CD4-positive, alpha-beta T cell treated with Interleukin-4 for 4 hours (primary cell): ENCODE data around the gene PRKG2.

ENCODE experiments used
- DNase-seq: peaks from one replicate; pipeline ENCODE4 v3.0.0-alpha.2; 2020

The PRKG2 gene

DNA sequence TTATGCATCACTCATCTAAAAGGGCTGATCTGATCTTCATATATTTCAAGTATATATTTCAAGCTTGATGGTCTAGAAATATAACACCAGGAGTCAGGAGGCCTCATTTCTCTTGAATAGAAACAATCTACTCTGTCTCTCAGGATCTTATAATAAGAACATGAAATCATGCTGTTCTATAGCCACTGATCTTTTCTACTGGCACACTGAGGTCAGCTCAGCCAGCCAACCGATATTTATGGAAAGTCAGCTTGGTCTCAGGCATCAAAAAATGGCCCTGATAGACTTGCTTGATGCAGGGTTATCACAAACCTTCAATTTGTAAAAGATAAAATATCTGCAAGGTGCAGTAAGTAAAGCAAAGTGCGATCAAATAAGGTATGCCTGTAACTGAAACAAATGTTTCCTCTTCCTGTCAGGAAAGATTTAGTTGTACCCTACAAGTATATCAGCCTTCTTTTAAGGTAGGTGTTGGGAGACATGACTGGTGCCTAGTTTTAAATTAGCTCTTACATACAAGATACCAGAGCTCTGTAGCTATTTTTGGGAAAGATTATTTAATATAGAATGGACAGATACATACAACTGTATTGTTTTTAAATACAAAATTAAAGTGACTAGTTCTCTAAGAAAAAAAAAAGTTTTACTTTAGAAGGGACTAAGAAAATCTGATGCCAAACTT lies 121.2 kb downstream of the PRKG2 start:
- DNase-seq = no peak

DNA sequence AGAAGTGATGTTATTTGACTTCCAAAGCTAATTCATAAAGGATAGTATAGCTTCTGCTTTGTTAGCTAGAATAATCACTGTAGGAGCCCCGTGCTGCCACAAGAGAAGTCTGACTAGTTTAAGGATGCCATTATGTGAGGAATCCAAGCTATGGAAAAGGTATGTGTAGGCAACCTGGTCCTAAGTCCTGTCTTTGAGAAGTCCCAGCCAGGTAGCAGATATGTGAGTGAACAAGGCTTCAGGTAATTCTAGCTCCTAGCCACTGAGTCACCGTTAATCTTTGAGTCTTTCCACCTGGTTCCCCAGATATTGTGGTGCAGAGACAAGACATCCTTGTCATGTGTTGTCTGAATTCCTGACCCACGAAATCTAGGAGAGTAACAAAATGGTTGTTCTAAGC lies 129.0 kb downstream of the PRKG2 start:
- no peak for DNase-seq

DNA sequence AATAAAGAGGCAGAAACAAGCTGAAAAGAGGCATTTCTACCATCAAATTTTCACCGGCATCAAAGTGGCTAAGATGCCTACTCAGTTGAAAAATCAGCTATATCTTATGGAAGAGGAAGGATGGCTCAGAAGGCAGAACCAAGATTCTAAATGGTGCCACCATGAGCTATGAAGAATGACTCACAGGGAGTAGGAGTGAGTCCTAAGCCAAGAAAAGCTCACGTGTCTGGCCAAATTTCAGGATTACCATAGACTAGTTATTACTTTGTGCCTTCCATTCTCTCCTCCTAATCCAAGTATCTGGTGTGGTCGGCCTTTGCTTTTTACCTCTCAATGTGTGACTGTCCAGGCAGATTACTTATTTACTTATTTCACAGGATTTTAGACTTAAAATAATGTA lies 129.7 kb downstream of the PRKG2 start:
- no peak for DNase-seq

DNA sequence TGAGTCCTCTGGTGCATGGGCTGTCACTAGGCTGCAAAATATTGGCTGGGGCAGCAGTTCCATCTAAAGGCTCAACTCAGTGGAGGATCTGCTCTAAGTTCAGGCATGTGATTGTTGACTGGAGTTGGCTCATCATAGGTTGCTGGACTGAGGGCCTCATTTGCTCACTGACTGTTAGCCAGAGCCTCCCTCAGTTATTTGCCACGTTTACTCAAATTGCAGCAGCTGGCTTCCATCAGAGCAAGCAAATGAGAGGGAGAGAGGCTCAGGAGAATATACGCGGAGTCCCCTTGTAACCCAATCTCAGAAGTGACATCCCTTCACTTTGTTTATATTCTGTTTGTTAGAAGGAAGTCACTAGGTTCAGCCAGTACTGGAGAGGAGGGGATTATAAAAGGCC lies 130.4 kb downstream of the PRKG2 start:
- no peak for DNase-seq

DNA sequence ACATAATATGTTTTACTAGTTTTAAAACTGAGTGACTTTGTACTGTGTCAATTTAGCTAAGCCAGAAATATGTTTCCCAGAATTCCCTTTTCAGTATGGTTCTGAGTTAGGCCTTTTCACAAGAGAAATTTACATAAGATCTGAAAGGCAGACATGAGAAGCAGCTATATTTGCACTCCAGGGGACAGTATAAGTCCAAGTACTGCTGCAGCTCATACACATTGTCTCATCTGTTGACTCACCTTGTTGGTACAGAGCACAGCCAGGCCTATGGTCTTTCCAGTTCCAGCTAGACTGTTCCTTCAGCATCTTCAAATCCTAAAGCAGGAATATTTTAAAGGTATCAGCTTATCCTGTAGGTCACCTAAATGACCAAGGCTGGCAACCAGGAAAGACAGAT lies 131.0 kb downstream of the PRKG2 start:
- DNase-seq = no peak

DNA sequence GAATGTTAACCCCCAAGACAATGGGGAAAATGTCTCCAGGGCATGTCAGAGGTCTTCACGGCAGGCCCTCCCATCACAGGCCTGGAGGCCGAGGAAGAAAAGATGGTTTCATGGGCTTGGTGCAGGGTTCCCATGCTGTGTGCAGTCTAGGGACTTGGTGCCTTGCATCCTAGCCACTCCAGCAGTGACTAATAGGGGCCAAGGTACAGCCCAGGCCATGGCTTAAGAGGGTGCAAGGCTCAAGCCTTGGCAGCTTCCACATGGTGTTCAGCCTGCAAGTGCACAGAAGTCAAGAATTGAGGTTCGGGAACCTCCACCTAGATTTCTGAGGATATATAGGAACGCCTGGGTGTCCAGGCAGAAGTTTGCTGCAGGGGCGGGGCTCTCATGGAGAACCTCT lies 133.9 kb downstream of the PRKG2 start:
- DNase-seq = no peak

DNA sequence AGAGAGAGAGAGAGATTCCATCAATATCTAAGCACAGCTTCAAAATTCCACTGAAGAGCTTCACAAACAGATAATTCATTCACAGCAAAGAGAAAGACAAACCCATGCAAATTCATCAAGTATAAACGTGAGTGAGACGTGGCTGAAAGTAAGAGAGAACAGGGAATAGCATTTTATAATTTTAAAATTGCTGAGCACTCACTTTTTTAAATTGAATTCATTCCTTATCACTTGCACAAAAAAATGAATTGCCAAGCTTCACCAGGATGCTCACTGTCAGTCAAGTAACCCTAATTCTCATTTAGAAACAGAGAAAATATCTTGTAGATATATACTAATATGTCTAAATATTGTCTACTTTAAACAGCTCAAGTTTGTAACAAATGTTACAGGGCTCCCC lies 144.0 kb downstream of the PRKG2 start:
- no peak for DNase-seq

DNA sequence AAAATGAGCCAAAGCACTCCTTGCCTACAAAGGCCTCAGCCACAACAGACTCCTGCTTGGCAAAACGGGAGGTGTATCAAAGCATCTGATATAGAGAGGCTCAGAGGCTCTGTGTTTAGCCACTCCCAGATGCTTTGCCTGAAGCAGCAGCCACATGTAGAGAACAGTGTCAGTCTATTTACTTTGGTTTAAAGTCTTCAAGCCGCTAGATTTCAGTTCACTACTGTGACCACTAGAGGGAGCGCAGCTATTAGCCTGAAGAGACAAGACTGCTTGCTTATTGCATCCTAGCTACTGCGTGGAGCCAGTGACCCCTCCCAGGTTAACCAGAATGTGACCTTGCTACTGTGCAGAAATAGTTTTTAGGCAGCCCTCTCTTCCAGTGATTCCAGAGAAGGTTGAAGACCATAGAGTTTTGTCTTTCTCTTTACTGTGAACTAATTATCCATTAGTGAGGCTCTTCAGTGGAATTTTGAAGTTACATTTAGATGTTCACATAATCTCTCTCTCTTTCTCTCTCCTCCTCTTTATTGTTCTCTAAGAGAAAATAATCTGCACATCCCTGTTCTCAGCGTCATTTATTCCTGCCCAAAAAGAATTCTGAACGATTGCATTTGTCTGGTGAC lies 145.2 kb downstream of the PRKG2 start:
- DNase-seq = peak; percentile 72

DNA sequence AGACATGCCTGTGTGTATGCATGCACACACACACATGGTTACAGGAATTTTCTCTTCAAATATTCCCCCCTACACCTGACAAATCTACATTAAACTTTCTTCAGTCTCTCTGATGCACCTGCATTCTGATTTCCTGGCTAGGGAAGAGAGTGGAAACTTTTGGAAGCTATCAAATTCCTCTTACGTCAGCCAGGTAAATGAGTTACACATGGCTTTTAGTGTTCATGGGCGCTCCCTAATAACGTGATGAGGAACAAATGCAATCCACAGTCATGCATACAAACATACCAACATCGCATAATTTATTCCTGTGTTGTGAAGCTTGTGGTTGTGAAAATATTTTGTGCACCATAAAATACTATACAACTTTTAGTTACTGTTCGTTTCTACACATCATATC lies 149.6 kb downstream of the PRKG2 start:
- DNase-seq = no peak

DNA sequence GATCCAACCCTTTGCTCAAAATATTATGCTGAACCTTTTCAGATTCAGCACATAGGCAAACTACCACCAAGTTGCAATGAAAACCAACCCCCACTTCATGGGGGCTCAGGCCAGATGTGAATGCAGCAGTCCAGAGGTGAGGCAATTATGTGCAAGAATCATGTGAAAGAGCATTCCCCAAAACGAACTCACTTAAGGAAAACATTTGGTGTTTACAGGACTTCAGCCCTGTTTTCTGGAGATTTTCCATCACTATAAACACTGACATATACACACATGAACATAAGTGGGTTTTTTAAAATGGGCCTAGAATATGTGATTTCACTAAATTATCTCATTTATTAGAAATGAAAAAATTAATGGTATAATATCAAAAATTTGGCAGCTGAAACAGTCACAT lies 153.0 kb downstream of the PRKG2 start:
- DNase-seq = no peak

DNA sequence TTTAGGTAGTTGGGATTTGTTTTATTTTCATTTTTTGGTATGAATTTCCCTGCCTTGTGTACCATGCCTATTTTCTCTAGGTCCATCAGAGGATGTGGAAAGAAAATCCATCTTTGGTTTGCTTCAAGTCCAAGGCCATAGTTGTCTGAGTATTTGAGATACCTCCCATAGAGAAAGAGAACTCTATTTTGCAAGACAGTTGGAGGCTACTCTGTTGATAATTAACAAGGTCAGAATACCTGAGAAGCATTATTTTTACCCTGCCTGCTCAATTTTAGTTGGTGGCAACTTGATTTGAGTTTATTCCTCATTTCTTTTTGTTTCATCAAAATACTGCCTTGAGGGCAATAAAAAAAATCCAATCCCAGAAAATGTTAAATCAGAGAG lies 153.7 kb downstream of the PRKG2 start:
- DNase-seq = no peak

DNA sequence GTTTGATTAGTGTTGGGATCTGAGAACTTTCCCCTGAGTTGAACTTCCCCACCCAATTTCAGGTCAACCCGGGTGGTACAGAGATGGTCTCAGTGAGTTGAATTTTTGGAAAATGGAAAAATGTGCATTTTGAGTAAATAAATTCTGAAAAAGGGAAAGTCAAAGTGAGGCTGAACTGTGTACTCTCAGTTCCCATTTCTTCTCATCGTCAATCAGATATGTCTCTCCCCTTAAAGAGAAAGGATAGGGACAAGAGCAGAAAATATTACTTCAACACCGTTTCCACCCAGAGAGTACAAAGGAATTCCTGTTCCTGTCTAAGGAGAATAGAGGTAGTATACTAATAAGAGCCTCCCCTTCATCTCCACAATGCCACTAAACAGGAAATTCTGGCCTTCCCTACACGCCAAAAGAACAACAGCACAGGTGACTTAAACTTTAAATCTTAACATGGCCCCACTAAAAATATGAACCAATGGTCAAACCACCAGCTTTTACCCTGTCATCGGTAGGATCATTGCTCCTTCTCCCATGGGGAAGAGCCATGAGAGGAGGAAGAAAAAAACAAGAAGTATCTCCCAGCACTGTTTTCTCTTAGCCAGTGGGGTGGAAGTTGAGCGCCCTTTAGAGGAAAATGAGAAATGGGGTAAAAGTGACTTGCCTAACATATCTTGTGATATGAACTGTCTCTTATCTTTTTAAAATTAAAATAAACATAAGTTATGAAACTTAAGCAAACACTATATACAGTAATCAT lies 154.3 kb downstream of the PRKG2 start:
- no peak for DNase-seq

DNA sequence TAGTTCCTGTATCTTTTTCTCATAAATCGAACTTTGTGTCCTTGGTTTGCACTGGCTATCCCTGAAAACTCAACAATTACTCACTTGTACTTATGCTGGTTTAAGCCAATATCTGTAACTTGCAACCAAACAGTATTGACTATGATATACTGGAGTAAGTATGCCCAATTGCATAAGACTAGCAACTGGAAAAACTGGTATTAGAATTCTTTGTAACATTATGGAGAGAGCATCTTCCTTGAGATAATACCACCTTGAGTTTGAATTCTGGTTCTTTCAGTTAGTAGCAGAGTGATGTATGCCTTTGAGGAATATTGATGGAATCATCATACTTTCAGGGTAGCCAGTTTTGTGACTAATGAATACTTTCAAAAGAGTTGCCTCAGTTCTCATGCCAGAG lies 156.4 kb downstream of the PRKG2 start:
- no peak for DNase-seq

DNA sequence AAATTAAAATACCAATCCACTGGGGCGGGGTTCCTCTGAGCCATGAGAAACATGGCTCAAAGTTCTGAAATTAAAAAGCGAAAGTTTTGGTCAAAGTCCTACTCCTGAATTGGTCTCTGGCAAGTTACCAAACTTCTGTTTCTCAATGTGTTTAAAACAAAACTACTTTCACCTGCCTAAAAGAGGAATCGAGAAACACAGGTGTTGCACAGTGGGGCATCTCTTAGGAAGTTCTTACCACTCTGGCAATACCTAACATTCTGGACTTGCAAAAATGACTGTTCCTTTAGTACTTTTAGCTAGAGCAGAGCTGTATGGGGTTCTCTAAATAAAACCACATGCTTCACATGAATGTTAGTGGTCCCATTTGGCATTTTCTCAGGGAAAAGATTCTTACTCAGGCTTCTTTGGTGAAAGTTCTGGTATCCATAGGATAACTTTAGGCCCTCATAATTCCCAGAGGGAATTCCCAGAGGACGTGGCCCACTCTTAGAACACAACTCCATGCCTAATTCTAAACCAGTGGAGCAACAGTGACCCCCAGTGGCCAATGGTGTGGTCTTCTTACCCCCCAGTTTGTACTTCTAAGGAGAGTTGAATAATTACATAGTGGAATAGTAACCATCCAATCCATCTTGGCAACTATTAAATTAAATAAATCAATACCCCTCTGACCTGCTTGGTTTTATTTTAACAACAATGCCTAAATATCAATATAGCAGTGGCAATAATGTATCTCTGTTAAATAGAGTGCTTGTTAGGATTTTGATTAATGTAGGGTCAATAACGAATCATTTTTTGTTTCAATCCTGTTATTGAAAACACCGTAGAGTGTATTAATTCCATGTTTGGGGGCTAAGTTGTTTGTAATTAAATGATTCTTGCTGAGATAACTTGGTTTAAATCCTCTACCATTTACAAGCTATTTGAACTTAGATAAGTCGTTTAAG lies 162.6 kb downstream of the PRKG2 start:
- peak; percentile 9 for DNase-seq

DNA sequence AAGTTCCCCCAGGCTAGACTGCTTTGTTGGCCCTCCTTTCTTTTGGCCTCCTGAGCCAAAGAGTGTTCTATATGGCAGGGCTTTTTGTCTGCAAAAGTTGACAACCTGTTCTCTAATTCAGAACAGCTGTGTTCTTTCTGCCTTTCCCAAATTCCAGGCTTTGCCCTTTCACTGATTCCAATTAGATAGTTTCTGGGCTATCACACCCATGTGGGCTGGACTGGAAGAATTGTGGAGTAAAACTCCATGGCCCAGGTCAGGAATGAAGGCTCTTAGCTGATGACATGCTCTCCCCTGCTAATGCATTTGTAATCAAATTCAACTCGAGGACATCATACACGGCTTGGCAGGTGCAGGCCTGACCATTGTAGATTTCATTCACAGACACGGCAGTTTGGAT lies 165.1 kb downstream of the PRKG2 start:
- no peak for DNase-seq

DNA sequence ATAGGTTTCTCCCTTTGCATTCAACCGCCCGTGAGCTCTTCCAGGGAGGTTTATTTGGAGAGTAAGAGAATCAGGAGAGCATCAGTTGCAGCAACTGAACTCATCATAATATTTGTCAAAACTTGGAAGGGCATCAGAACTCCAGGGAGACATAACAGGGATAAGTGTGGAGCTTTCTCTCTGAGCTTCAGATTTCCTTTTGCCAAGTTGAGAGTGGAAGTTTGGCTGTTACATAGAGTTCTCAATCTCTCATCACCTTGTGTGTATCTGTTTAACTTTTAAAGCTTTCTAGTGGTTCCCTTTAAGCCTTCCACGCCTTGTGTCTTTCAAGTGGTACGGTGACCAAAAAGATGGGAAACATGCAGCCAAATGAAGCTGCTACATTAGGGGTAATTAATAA lies 165.7 kb downstream of the PRKG2 start:
- no peak for DNase-seq

DNA sequence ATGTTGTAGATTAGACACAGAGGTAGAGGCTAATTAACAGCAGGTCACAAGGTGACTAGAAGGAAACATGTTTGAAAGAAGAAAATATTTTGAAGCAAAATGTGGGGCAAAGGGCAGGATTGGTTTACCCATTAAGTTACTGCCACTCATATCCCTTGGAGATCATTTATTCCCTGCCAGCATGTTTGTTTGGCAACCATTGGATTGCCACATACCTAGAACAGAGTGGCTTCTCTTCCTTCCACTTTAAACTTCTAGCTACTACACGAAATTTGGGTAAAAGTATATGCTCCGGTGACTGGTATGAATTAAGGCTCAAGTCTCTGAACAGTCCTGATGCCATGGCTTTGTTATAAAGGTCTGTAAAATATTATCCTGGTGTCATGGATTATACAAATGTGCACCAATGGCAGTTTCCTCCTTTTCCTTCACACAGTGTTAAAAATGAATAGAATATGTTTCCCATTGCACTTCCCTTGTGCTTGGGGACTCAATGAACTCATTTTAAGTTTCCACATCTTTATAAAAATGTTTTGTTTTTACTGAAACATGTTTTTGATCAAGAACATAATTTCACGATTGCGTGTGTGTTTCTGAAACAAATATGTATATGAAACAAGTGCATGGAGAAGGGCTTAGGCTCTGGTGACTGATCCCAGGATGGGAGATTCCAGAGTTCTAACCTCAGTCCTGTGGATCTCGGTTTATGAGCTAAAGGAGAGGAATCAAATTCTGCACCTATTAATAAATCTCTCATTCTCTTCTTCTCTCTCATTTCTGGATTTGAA lies 172.2 kb downstream of the PRKG2 start:
- DNase-seq = no peak

DNA sequence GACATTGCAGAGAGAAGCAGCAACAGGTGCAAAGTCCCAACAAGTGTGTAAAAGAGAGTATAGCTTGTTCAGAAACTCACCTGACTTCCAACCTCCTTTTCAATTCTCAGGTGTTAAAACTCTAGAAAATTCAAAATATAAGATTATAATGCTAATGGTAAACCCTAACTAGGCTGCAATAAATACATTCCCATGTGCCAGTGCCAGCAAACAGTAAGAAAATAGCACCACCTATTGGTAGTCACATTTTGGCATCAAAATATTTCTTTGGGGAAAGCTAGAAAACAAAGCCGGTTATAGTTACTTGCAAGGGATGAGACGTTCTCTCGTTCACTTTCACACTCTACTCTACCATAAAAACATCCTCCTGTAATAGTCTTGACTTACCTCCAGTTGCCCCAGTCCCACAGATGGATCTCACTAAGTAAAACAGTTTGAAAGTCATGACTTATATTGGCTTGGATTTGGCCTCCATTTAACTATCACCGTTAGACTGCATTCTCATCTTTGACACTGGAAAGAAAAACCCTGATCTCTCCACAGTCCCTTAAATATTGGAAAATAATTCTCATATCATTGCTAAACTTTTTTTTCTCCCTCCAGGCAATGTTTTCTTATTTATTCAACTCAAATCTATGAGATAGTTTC lies 174.9 kb downstream of the PRKG2 start:
- DNase-seq = peak; percentile 32

DNA sequence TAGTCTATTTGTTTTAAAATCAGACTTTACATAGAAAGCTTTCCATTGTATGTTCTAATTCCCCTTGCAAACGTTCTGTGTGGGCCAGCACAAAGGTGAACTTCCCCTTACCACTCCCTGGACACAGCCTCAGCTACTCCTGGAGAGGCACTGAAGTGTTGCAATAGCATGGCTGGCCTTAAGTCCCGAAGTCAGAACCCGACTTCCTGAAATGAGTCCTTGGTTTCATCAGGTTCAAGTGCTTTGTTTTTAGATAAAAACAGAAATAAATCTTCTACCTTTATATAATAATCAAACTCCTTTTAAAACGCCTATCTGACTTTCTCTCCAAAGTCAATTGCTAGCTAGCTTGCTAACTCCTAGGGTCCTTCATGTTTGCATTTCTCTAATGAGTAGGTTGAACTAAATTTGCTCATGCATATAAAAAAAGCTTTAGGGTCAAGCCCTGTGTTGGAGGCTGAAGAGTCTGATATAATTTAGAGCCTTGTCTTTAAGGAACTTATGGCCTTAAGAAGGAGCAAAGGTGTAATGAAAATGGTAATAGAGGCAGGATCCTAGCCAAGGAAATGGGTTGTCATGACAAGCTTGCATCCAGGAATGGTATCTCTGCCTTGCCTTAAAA lies 175.6 kb downstream of the PRKG2 start:
- DNase-seq = no peak

DNA sequence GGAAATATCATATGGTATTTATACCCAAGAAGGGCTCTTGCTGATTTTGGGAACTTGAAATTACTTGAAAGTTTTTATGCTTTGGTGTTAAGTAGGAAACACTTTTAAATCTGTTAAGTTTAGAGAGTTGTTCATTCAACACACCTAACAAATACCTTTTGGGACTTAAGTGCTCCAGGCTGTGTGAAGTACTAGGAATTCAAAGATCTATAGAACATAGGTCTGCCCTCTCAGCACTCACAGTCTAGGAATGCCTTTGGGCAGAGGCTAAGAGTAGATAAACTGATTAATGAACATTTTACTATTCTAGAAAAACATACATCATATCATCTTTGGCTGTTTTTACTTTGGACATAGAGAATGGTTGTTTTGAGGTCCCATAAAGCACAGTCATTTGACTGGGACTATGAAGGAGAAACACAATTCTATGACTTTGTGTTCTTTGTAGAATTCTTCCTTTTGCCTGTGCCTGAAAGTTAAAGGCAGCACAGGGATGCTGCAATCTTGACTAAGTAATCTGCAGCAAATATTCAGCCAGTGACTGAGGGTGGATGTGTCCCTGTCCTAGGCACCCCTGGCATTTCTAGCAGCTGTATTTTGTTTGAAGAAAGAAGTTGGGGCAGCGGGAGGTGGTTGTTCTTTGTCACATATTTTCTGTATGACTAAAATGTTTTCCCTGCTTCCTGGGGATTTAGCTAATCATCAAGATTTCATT lies 176.2 kb downstream of the PRKG2 start:
- no peak for DNase-seq
